Suppressor macrophage treated with lipopolysaccharide for 1 hour (primary cell): Measurements from ENCODE around the gene CUL4A.
"Not testable (repeated sequence)": the region's sequence is repeated elsewhere in the genome, so short reads cannot be mapped to it uniquely, and the experiment has no call there.

Experiments used
- DNase-seq, 3 donors: peaks; one replicate each; pipeline ENCODE4 v3.0.0-alpha.2; 2020 to 2022

The CUL4A gene

DNA sequence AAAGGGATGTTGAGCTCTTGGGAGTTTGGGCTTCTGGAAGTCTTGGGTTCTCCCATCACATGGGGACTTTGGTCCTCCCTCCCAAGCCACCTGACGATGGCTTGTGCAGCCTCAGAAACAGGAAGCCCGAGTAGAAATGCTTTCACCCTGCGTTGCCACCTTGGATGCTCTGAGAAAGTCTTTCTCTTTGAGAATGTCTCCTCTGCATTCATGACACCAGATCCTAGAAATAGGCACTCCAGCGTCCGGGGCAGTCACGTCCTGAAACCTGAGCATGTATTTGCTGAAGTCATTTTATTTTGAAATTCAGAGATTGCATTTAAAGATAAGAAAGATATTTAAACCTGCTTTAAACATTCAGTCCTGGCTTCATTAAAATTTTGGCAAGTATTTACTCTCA lies 34.4 kb downstream of the CUL4A start:
- DNase-seq = no peak

DNA sequence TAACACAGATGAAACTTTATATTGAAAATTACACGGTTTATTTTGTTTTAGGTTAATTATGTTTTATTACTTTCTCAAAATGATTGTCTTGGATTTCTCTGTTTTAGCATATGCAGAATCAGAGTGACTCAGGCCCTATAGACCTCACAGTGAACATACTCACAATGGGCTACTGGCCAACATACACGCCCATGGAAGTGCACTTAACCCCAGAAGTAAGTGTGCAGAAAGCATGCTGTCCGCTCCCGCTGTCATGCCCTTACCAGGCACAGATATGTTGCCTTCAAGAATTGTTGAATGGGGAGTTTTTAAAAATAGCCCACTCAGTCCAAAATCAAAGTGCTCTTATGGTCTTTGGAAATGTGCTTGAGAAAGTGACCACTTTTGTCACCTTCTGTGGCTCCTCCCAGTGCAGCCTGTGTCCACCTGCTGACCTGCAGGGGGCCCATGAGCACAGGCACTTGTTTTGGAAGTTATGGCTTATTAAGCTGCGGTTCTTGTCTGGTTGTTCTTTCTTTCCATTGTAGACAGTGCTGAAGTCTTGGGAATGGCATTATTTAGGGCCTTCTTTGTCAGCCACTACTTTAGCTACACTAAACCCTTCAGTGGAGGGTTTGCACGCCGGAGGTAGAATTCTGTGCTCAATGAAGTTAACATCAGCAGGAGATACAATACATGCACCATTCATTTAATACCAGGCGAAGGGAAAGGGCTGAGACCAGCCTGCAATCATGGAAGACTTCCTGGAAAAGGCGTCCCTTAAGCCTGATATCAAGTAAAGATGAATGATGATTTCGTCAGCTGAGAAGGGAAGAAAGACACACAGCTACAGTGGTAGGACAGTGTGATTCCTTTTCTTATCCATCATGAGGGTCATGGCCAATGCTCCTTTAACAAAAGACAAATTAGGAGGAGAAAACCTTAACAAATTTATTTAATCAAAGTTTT lies 36.7 kb downstream of the CUL4A start:
- DNase-seq = peak; percentile 25 to 42 (median 36)

DNA sequence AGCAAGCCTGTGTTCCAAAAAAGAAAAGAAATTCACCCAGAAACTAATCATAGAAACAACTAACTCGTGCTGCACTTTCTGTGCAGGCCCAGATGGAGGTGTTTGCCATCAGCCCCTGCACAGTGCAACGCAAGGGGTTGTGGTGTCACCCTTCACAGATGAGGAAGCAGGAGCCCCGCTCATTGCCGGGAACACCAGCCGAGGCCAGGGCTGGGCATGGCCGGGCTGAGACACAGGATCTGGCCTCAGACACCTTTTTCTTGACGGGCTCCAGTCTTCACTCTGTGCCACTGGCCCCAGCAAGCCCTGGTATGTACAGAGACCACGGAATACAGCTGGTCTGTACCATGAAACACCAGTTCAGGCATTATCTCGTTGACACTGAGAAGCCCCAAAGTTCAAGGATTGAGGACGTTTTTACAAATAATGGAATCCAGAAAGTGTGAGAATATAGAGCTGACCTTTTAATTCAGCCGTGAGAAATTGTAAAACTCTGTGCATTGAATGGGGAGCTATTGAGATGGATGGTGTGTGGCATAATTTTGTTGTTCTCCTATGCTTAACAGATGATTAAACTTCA lies 43.2 kb downstream of the CUL4A start:
- no peak for DNase-seq

DNA sequence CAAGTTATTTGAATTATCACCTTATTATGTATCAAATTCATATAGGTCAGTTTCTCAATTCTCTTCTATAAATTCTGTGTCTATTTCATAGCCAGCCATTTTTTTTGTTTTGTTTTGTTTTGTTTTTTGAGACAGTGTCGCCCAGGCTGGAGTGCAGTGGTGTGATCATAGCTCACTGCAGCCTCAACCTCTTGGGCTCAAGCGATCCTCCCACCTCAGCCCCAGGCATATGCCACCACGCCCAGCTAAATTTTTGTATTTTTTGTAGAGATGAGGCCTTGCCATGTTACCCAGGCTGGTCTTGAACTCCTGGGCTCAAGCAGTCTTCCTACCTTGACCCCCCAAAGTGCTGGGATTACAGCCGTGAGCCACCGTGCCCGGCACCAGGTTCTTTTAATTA lies 48.5 kb downstream of the CUL4A start:
- not testable (repeated sequence) for DNase-seq

- DNase-seq = peak; percentile 73 to 76 (median 75)
Measured at GRCh38 chr13:113258321-113259054, 49.1 kb downstream of the CUL4A start.

DNA sequence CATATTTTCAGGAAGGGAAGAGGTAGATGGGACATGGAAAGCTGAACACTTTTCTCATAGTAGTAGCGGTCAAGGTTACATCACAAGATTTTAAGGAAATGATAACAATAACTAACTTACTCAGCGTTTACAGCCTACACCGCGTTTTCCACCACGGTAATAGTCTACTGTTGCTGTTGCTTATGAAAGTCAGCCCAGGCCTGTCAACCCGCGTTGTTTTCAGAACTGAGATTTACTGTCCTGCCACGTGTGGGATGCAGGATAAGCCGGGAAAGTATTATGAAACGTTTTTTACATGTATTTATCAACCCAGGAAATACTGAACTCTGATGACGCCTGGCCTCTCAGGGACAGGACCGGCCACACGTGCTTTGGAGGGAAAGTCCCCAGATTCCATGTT lies 51.6 kb downstream of the CUL4A start:
- peak in 1 of 3 donors; percentile 17 for DNase-seq

DNA sequence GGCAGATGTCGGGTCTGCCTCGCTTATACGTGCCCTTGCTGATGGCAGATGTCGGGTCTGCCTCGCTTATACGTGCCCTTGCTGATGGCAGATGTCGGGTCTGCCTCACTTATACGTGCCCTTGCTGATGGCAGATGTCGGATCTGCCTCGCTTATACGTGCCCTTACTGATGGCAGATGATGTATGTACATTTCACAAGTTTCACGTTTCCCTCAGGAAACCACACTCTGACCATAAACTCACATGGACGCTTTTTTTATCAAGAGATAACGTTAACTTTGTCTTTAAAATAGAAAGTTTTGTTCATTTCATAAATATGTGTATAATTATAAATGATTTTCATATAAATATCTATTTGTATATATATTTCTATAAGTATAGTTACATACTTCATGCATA lies 53.6 kb downstream of the CUL4A start:
- not testable (repeated sequence) for DNase-seq

DNA sequence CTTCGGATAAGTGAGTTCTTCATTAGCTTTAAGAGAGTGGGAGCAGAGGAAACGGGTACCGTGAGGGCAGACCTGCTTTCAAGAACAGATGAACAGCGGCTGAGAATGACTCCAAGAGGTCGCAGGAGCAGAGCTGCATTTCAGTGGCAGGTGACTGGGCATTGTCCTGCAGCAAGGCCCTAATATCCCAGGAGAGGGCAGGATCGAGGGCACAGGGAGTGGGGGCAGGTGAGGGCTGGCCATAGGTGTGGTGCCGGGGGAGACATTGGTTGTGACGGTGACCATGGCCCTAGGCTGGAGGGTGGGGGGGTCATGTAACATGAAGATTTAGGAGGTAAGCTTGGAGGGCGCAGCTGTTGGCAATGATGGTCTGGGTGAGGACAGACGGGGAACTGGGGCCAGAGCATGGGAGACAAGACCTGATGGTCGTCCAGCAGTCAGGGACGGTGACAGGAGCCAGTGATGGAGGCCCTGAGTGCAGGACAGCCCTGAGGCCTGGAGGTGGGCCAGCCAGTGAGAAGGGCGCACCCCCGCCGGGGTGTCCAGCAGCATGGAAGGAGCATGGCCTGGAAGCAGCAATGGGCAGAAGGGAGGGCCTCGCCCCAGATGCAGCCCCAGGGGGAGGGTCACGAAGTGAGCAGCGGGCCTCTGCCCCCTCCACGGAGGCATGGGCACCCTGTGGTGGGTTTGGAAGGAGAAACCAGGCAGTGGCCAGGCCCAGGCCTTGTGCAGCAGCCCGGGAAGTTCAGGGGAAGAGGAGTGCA lies 58.4 kb downstream of the CUL4A start:
- no peak for DNase-seq

GRCh38 chr13:113272031-113272430 lies 62.6 kb downstream of the CUL4A start:
- peak; percentile 36 to 62 (median 39) for DNase-seq

DNA sequence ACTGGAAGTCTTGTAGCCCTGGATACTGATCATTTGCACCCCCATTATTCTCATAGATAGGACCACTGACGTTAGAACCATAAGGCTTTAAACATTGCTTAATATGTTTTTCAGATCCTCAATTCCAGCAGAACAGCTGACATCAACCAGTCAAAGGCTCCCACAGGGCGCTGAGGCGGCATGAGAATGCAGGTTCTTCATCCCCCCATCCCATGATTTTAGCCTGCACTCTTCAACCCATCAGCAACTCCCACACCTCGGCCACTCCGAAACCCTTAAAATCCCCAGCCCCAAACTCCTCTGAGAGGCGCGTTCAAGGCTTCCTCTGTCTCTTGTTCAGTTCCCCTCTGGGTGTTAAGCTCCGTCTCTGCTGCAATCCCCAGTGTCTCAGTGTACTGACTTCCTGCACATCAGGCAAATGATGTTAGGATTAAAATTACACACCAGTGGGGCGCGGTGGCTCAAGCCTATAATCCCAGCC lies 63.3 kb downstream of the CUL4A start:
- DNase-seq = peak; percentile 90 to 96 (median 92)

- DNase-seq = peak in 2 of 3 donors; percentile 13 to 33
Measured at GRCh38 chr13:113273321-113273720, 63.9 kb downstream of the CUL4A start.

- peak; percentile 81 to 92 (median 91) for DNase-seq
Measured at GRCh38 chr13:113273851-113274590, 64.6 kb downstream of the CUL4A start.

DNA sequence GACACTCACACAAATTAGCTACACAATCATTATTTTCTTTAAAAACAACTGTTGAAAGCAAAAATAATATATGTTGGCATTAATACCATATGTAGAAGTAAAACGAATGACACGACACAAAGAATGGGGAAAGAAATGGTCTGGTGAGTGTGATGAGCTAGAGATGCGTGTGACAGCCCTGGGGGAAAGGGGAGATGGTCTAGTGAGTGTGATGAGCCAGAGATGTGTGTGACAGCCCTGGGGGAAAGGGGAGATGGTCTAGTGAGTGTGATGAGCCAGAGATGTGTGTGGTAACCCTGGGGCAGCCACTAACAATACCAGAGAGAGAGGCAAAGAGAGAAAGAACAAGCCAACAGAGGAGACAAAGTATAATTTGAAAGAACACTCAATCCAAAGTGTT lies 65.3 kb downstream of the CUL4A start:
- DNase-seq = peak; percentile 55 to 65 (median 63)

DNA sequence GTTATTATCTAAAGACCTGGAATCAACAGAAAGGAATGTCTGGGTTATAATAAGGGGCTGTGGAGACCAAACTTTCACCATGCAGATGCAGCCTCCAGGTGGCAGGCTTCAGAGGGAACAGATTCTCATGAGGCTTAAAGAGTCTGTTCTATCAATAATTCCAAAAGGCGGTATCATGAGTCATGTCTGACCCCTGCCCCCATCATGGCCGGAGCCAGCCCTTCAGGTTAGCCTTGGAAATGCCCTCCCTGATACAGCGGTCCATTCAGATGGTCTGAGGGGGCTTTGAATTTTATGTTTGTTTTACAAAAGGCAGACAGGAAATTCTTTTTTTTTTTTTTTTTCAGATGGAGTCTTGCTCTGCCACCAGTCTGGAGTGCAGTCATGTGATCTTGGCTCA lies 66.0 kb downstream of the CUL4A start:
- peak; percentile 53 to 59 (median 53) for DNase-seq

- DNase-seq = peak; percentile 36 to 51 (median 51)
Measured at GRCh38 chr13:113280126-113280525, 70.7 kb downstream of the CUL4A start.

GRCh38 chr13:113283904-113284303 lies 74.5 kb downstream of the CUL4A start:
- DNase-seq = no peak

- no peak for DNase-seq
Measured at GRCh38 chr13:113288880-113289279, 79.5 kb downstream of the CUL4A start.

DNA sequence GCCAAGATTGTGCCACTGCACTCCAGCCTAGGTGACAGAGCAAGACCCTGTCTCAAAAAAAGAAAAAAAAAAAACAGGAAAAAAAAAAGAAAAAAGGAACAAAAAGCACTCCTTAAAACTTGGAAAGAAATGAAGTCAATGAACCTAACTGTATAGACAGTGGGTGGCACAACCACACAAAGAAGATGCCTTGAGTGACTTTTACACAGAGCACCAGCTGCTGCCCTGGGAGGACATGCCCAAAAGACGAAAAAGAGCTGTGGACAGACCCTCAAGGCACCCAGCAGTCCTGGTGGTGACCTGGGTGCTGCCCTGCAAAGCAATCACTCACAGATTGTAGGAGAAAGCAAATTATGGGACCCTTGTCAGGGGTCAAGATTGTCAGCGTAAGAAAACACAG lies 81.7 kb downstream of the CUL4A start:
- DNase-seq = no peak

- peak; percentile 77 to 91 (median 85) for DNase-seq
Measured at GRCh38 chr13:113292021-113292862, 82.8 kb downstream of the CUL4A start.

GRCh38 chr13:113293686-113294085 lies 84.3 kb downstream of the CUL4A start:
- peak; percentile 27 to 51 (median 48) for DNase-seq

DNA sequence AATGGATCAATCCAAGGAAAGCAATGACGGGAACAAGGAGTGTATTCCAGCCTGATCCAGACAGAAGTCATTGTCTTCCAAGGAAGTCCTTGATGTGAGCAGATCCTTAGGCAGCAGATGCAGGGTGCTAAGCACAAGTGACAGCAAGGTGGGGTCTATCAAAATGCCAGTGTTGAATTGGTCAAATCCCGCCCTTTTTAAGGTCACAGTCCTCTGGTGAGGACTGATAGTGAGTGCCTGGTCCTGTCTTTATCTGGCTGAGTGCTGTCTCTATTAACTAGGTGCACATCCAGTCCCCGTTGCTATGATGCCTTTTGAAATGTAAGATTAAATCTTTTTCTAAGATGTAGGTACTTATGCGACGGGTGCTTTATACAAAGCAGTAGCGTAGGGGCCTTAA lies 86.4 kb downstream of the CUL4A start:
- no peak for DNase-seq
